K562 (cell line): ENCODE measurements around the gene DNAJC6. TPM values are rescaled to one million over a fixed set of nuclear protein-coding genes. Genes with fewer than 3 reads are reported as not detected.

Source experiments
- CBFA2T2 ChIP-seq: fragments of 450-650 bp; conservative IDR thresholded peaks from 2 replicates; pipeline ENCODE4 v1.6.1; 2017; ENCODE audit warnings: mild to moderate bottlenecking
- CBFA2T3 ChIP-seq: fragments of 450-650 bp; IDR thresholded peaks from 2 replicates; pipeline ENCODE4 v1.6.1; 2017
- CREM ChIP-seq: IDR thresholded peaks from 2 replicates; pipeline ENCODE4 v1.6.1; 2014; ENCODE audit warnings: antibody characterized with exemption, low read depth
- DDX20 ChIP-seq: fragments of 450-650 bp; IDR thresholded peaks from 2 replicates; pipeline ENCODE4 v1.6.1; 2016; ENCODE audit warnings: missing genetic modification characterization, low read depth, mild to moderate bottlenecking, missing compliant biosample characterization, moderate library complexity
- GATA2 ChIP-seq: sonication (generic); formaldehyde crosslinking; IDR thresholded peaks from 2 replicates; pipeline ENCODE4 v1.4.0; 2020; ENCODE audit warnings: mild to moderate bottlenecking, missing genetic modification reagents
- GTF2B ChIP-seq: IDR thresholded peaks from 2 replicates; pipeline ENCODE4 v1.6.1; 2011; ENCODE audit not compliant: insufficient read length; ENCODE audit errors: extremely low read depth
- ILF3 ChIP-seq: fragments of 450-650 bp; IDR thresholded peaks from 2 replicates; pipeline ENCODE4 v1.6.1; 2018; ENCODE audit warnings: antibody characterized with exemption, mild to moderate bottlenecking, moderate library complexity, borderline replicate concordance
- KLF1 ChIP-seq: fragments of 450-650 bp; IDR thresholded peaks from 2 replicates; pipeline ENCODE4 v1.6.1; 2016; ENCODE audit warnings: missing genetic modification characterization, missing compliant biosample characterization
- NR2F6 ChIP-seq: fragments of 450-650 bp; formaldehyde crosslinking; IDR thresholded peaks from 2 replicates; pipeline ENCODE4 v1.4.0; 2020; ENCODE audit warnings: mild to moderate bottlenecking
- POLR2AphosphoS5 ChIP-seq: IDR thresholded peaks from 2 replicates; pipeline ENCODE4 v1.6.1; 2011; ENCODE audit warnings: mild to moderate bottlenecking, low read depth, low read length, moderate library complexity; ENCODE audit not compliant: control insufficient read depth, insufficient read depth
- SMARCC2 ChIP-seq: fragments of 450-650 bp; IDR thresholded peaks from 2 replicates; pipeline ENCODE4 v1.6.1; 2017; ENCODE audit warnings: antibody characterized with exemption, moderate library complexity, mild to moderate bottlenecking, low read depth
- STAT5A ChIP-seq: IDR thresholded peaks from 2 replicates; pipeline ENCODE4 v1.6.1; 2012; ENCODE audit warnings: low read length, inconsistent platforms, borderline replicate concordance
- ZBTB8A ChIP-seq: fragments of 450-650 bp; IDR thresholded peaks from 2 replicates; pipeline ENCODE4 v1.6.1; 2018; ENCODE audit warnings: mild to moderate bottlenecking, moderate library complexity; ENCODE audit not compliant: partially characterized antibody
- ZNF224 ChIP-seq: sonication (generic); formaldehyde crosslinking; IDR thresholded peaks from 2 replicates; pipeline ENCODE4 v1.8.0; 2022; ENCODE audit warnings: mild to moderate bottlenecking, missing genetic modification reagents
- ZNF232 ChIP-seq: sonication (generic); formaldehyde crosslinking; IDR thresholded peaks from 2 replicates; pipeline ENCODE4 v1.8.0; 2022; ENCODE audit warnings: mild to moderate bottlenecking, missing genetic modification reagents
- ZNF274 ChIP-seq: IDR thresholded peaks from 2 replicates; pipeline ENCODE4 v1.6.1; 2011; ENCODE audit warnings: low read depth, mild to moderate bottlenecking, low read length, moderate library complexity, borderline replicate concordance
- ZNF589 ChIP-seq: fragments of 200-800 bp; sonication (Bioruptor generic); IDR thresholded peaks from 2 replicates; pipeline ENCODE4 v1.6.1; 2016; ENCODE audit warnings: low read depth, missing genetic modification characterization, missing compliant biosample characterization
- polyA plus RNA-seq, 8 experiments: library from polyadenylated mRNA; depleted of rRNA in 4 of 8; stranded (reverse) in 5 of 8; unstranded in 3 of 8; fragments of >200 nt; fragmentation: Nextera tagmentation in 2 of 8; fragmentation: Illumina TruSeq in 1 of 8; extraction: Ambion mirVana in 2 of 8; extraction: Trizol in 1 of 8; gene quantifications; 2 replicates each; pipeline versions ENCODE4 v1.2.1 to v1.2.3, GENCODE V29; 2011 to 2014; ENCODE audit warnings: inconsistent platforms in 1 of 8, missing spikeins in 1 of 8
- total RNA-seq, 7 experiments: library from RNA; depleted of rRNA in 6 of 7; stranded (reverse); fragments of >200 nt in 6 of 7; fragmentation: Illumina TruSeq in 2 of 7; extraction: Trizol in 2 of 7; gene quantifications; 2 replicates each; pipeline versions ENCODE4 v1.2.1 to v1.2.3, GENCODE V29; 2011 to 2021; ENCODE audit warnings: low replicate concordance in 1 of 7
- TF ChIP-seq, protein P1 (sequence below): fragments of 200-400 bp; formaldehyde crosslinking; IDR thresholded peaks from 2 replicates; pipeline ENCODE4 v1.6.1; 2017; ENCODE audit warnings: mild to moderate bottlenecking, low read depth, low read length, moderate library complexity
- TF ChIP-seq, protein P2 (sequence below), 3 experiments: fragments of 200-800 bp in 1 of 3; fragments of 250-450 bp in 1 of 3; fragments of 450-650 bp in 1 of 3; sonication (Bioruptor Pico) in 1 of 3; sonication (Bioruptor generic) in 1 of 3; formaldehyde crosslinking in 1 of 3; IDR thresholded peaks; 2 replicates each; pipeline versions ENCODE4 v1.6.1 to v1.8.0; 2016 to 2022; ENCODE audit warnings: mild to moderate bottlenecking in 2 of 3, missing genetic modification characterization in 2 of 3, missing compliant biosample characterization in 1 of 3, moderate library complexity in 1 of 3
- TF ChIP-seq, protein P3 (sequence below): fragments of 250-450 bp; sonication (Bioruptor Pico); IDR thresholded peaks from 2 replicates; pipeline ENCODE4 v1.8.0; 2022; ENCODE audit warnings: moderate library complexity, mild to moderate bottlenecking, inconsistent platforms
- TF ChIP-seq, protein P4 (sequence below): sonication (generic); IDR thresholded peaks from 2 replicates; pipeline ENCODE4 v1.6.1; 2016

Gene DNAJC6
- total and polyA plus RNA-seq, 9 of the 15 experiments (the other 6 are each of a cell fraction or from before 2014, with no cell fraction given): 6.7 to 78.7 (median 28.0) TPM

DNA sequence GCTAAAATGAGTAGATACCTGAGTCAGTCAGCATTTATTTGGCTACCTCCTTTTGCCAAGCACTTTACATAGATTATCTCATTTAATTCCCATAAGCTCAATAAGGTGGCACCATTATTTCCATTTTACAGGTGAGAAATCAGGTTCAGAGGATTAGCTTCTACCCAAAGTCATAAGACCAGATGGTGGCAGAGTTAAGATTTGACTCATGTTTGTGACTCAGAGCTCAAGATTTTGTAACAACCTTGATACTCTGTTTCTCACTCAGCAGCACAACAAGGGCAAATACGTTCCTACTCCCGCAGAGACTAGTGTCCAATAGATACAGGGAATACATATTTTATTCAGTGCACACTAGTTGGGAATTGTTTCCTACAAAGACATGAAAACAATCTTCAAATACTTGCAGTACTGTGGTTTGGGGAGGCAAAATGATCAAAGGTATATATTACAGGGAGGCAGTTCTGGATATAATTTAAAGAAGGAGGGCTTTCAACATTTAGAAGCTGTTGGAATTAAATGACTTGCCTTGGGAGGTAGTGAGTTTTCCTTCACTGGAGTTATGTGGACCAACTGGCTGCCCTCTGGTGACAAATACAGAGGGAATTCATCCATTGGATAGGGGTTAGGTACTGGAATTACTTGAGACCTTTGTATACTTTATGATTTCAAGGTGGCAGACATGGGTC, 114.7 kb downstream of the DNAJC6 start (continued):
- no peak for TF ChIP-seq GTF2B
- TF ChIP-seq NR2F6: no peak
- TF ChIP-seq ZNF589: no peak
- TF ChIP-seq, protein P1, sequence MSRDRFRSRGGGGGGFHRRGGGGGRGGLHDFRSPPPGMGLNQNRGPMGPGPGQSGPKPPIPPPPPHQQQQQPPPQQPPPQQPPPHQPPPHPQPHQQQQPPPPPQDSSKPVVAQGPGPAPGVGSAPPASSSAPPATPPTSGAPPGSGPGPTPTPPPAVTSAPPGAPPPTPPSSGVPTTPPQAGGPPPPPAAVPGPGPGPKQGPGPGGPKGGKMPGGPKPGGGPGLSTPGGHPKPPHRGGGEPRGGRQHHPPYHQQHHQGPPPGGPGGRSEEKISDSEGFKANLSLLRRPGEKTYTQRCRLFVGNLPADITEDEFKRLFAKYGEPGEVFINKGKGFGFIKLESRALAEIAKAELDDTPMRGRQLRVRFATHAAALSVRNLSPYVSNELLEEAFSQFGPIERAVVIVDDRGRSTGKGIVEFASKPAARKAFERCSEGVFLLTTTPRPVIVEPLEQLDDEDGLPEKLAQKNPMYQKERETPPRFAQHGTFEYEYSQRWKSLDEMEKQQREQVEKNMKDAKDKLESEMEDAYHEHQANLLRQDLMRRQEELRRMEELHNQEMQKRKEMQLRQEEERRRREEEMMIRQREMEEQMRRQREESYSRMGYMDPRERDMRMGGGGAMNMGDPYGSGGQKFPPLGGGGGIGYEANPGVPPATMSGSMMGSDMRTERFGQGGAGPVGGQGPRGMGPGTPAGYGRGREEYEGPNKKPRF: no peak
- TF ChIP-seq DDX20 (tag): no peak
- TF ChIP-seq ILF3: no peak
- TF ChIP-seq, protein P2, sequence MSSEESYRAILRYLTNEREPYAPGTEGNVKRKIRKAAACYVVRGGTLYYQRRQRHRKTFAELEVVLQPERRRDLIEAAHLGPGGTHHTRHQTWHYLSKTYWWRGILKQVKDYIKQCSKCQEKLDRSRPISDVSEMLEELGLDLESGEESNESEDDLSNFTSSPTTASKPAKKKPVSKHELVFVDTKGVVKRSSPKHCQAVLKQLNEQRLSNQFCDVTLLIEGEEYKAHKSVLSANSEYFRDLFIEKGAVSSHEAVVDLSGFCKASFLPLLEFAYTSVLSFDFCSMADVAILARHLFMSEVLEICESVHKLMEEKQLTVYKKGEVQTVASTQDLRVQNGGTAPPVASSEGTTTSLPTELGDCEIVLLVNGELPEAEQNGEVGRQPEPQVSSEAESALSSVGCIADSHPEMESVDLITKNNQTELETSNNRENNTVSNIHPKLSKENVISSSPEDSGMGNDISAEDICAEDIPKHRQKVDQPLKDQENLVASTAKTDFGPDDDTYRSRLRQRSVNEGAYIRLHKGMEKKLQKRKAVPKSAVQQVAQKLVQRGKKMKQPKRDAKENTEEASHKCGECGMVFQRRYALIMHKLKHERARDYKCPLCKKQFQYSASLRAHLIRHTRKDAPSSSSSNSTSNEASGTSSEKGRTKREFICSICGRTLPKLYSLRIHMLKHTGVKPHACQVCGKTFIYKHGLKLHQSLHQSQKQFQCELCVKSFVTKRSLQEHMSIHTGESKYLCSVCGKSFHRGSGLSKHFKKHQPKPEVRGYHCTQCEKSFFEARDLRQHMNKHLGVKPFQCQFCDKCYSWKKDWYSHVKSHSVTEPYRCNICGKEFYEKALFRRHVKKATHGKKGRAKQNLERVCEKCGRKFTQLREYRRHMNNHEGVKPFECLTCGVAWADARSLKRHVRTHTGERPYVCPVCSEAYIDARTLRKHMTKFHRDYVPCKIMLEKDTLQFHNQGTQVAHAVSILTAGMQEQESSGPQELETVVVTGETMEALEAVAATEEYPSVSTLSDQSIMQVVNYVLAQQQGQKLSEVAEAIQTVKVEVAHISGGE (CRISPR knock-in tag; IDR thresholded peaks at IDR 0.05): no peak
- TF ChIP-seq GATA2 (CRISPR knock-in tag): no peak; the same call in 1 of the 2 replicates
- no peak for TF ChIP-seq ZNF224
- TF ChIP-seq POLR2AphosphoS5: peak; percentile 46; the same call in 1 of the 2 replicates
- no peak for TF ChIP-seq KLF1
- peak; percentile 84 for TF ChIP-seq CBFA2T3
- no peak for TF ChIP-seq ZNF232 (CRISPR knock-in tag)
- TF ChIP-seq STAT5A: peak; percentile 38; the same call in 1 of the 2 replicates
- peak; percentile 76 for TF ChIP-seq CBFA2T2
- no peak for TF ChIP-seq ZNF274
- peak; percentile 69 for TF ChIP-seq SMARCC2
- no peak for TF ChIP-seq CREM
- TF ChIP-seq, protein P3, sequence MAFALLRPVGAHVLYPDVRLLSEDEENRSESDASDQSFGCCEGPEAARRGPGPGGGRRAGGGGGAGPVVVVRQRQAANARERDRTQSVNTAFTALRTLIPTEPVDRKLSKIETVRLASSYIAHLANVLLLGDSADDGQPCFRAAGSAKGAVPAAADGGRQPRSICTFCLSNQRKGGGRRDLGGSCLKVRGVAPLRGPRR (CRISPR knock-in tag): no peak
- TF ChIP-seq, protein P4, sequence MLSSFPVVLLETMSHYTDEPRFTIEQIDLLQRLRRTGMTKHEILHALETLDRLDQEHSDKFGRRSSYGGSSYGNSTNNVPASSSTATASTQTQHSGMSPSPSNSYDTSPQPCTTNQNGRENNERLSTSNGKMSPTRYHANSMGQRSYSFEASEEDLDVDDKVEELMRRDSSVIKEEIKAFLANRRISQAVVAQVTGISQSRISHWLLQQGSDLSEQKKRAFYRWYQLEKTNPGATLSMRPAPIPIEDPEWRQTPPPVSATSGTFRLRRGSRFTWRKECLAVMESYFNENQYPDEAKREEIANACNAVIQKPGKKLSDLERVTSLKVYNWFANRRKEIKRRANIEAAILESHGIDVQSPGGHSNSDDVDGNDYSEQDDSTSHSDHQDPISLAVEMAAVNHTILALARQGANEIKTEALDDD: no peak
- no peak for TF ChIP-seq ZBTB8A
